HTR-8/SVneo (cell line): ENCODE measurements around the gene DLGAP4.

Experiments
- DNase-seq: peaks from one replicate; pipeline ENCODE4 v3.0.0; 2011; ENCODE audit warnings: low spot score, mixed read lengths; ENCODE audit not compliant: insufficient read length
- FAIRE-seq: peaks from 2 replicates; lab custom pipeline; 2011; peaks lifted over from hg19 to GRCh38; lab: Jason Lieb, UNC

The DLGAP4 gene

DNA sequence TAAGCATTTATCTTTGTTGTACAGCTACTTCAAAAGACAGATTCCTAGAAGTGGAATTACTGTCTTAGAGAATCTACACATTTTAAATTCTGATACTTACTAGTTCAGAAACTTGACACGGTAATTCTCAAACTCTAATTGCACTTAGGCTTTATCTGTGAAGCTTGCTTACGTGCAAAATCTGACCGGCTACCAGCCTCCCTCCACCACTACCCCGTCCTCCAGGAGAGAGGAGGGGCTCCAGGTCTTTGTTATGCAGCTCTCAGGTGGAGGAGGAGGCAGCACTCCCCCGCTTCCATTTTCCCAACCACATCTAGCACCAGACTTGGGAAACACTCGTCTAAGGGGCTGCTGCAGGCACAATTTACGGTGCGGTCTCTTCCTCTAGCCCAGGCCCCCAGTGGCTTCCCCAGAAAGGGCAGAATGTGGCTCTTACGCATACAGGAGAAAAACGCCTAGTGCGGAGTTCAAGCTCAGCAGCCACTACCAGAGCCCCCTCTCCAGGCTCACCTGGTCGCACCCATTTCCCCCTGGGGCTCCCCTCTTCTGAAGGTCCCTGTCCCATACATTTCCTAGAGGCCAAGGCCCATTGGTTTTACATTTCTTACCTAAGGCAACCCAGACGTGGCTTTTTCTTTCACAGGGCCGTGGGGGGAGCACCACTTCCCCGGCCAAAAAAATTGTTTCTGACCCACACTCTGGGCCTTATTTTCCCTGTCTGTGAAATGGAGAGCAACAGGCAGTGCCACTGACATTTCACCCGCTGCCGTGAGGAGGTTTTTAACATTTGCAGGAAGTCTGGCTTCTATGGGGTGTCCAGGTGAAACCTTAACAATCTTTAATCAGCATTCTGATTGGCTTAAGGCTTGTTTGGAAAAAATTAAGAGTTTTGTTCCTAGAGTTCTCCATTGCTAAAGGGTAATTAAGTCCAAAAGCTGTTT, 265.7 kb downstream of the DLGAP4 start:
- no peak for DNase-seq
- no peak for FAIRE-seq

DNA sequence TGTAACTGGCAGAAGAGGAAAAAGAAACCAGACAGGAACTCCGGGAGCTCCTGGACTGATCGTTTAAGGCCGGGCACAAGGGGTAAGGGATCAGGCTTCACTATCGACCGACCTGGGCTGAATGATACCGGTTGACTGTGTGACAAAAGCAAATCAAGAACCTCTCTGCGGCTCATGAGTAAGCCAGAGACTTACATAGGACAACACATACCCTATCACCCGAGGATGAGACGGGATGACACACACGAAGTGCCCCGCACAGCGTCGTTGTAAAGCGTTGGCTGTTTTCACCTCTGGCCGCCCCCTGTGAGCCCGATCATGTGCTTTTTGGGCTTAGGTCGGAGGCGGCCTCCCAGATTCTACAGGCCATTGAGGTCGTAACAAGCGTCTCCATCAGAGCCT, 266.6 kb downstream of the DLGAP4 start:
- no peak for DNase-seq
- no peak for FAIRE-seq

DNA sequence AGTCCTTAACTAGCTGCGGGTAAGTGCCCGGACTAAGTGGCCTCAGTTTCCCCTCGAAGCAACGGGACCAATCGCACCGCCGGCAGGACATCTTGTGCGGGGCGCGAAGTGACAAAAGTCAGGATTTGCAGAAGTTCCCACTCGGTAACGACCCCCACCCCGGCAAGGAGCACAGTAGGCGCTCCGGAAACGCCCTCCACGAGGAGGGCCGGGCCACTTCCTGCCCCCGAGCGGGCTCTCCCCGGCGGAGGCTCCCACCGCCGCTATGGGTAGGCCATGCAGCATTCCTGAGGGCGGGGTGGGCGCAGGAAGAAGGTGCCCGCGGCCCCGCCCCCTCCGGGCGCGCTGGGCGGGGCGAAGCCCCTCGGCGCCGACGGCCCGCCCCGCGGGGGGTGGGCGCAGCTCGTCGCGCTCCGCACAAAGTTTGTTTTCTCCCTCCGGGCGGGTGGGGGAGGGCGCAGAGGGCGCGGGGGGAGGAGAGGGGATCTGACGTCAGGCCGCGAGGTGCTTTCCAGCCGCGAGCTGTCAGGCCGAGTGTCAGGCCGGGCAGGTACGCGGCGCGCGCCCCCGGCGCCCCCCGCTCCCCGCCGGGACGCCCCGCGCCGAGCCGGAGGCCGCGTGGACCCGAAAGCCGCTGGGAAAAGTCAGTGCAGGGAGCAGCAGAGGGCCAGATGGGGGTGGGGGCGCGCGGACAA, 267.1 kb downstream of the DLGAP4 start, which contains the start of gene TGIF2:
Gene TGIF2 (plus strand): TSS at position 495 of the 695 bp plus-strand sequence. CDS start 5,178 bp downstream, outside the sequence.
- FAIRE-seq (peak; percentile 99), DNase-seq (peak; percentile 100)

DNA sequence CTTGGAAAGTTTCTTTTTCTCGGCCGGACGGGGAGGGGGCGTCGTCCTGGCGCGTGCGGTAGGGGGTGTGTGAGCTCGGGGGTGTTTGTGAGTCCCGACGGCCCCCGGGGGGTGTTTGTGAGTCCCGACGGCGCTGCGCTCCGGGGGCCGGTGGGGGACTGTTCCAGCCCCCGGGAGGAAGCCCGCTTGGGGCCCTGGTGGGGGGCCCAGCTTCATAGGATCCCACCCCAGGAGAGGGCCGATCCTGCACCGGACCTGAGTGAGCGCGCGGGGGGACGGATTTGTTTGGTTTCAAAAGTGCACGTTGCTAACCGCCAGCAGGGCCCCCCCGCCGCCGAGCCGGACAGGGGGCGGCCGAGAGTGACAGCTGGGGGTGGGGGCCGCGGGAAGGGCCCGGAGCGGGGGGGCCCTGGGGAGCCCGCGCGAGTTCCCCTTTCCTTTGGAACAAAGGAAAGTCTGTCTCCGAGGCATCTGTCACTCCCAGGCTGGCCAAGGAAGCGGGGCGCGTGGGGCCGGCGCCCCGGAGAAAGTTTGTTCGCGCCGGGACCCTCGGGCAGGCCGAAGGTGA, 267.7 kb downstream of the DLGAP4 start:
- FAIRE-seq (no peak), DNase-seq (no peak)

DNA sequence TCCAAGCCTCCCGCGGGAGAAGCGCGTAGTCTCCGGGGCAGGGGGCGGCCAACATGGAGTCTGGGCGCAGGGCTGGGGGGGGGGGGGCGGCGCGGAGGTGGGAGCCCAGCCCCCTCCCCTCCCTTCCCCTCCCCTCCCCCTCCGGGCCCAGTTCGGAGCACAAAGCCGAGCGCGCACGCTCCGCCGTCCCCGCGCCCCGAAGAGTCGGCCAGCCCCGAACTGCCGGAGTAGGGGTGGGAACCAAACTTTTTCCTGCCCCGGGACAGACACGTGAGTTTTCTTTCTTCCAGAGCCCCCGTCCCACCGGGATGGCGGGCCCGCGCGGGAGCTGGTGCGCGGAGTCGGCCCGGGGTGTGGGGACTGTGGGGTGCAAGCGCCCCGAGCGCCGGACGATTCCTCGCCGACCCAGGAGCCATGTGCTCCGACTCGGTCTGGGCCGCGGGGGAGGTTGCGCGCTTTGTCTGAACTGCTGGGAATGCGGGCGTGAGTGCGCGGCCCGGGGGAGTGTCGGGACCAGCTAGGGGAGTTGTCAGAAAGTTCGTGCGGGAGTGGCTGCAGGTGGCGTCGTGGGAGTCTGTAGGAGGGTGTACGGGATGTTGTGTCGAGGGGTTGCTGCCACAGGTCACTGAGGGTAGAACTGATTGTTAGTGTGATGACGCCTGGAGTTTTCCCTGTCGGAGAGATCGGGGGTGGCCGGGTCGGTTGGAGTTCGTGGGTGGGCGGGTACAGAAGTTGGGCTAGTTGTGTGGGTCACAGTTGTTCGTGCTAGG, 268.4 kb downstream of the DLGAP4 start:
- DNase-seq (peak; percentile 69), FAIRE-seq (peak; percentile 95)

DNA sequence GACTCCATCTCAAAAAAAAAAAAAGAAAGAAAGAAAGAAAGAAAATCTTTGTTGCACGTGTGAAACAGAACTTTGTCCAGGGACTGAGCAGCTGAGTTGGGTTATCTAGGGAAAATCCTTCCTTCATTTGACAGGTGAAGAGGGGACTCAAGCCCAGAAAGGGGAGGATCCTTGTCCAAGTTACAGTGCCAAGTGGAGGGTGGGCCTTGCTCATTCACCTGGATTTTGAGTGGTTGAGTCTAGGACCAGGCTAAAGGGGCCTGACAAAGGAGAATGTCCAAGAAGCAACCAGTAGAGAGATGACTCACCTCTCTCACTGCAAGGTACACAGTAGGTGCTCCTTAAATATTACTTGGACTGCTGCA, 269.9 kb downstream of the DLGAP4 start:
- FAIRE-seq (no peak), DNase-seq (no peak)
